GM23338 (cell line): Measurements from ENCODE around the gene RSRC1. TPM values are rescaled to one million over a fixed set of nuclear protein-coding genes. Genes with fewer than 3 reads are reported as not detected.

Experiments used
- ATAC-seq: fragments of 200-7000 bp; cut with Tn5 transposase; 3 replicates; pipeline ENCODE4 v1.9.1; 2020
- DNase-seq: peaks from one replicate; pipeline ENCODE4 v3.0.0-alpha.2; 2015; ENCODE audit warnings: low spot score
- H2AFZ ChIP-seq: fragments of 200-600 bp; sonication (generic); 2 replicates; pipeline ENCODE4 v1.8.0; 2016; ENCODE audit warnings: antibody characterized with exemption, mild to moderate bottlenecking, moderate library complexity
- H3F3A ChIP-seq: fragments of 200-600 bp; sonication (generic); replicated peaks from 2 replicates; pipeline ENCODE4 v1.8.0; 2017; ENCODE audit warnings: antibody characterized with exemption, mixed run types, low read depth
- H3K27ac ChIP-seq: fragments of 200-600 bp; sonication (generic); 2 replicates; pipeline ENCODE4 v1.6.1; 2016; ENCODE audit warnings: low read depth
- H3K27me3 ChIP-seq: fragments of 200-600 bp; sonication (generic); 2 replicates; pipeline ENCODE4 v1.8.0; 2016; ENCODE audit warnings: mild to moderate bottlenecking, mixed run types, moderate library complexity; ENCODE audit not compliant: insufficient read depth
- H3K36me3 ChIP-seq: fragments of 200-600 bp; sonication (generic); 2 replicates; pipeline ENCODE4 v1.8.0; 2016; ENCODE audit warnings: mild to moderate bottlenecking; ENCODE audit not compliant: insufficient read depth
- H3K4me1 ChIP-seq: fragments of 200-600 bp; sonication (generic); 2 replicates; pipeline ENCODE4 v1.8.0; 2016; ENCODE audit warnings: mild to moderate bottlenecking, moderate library complexity; ENCODE audit not compliant: insufficient read depth
- H3K4me2 ChIP-seq: fragments of 200-600 bp; sonication (generic); 2 replicates; pipeline ENCODE4 v1.7.1; 2017; ENCODE audit warnings: mixed run types
- H3K4me3 ChIP-seq: fragments of 200-600 bp; sonication (generic); 2 replicates; pipeline ENCODE4 v1.6.1; 2016; ENCODE audit warnings: mixed run types
- H3K79me2 ChIP-seq: fragments of 200-600 bp; sonication (generic); replicated peaks from 2 replicates; pipeline ENCODE4 v1.8.0; 2017; ENCODE audit warnings: mild to moderate bottlenecking; ENCODE audit not compliant: insufficient read depth
- H3K9me2 ChIP-seq: fragments of 200-600 bp; sonication (generic); 2 replicates; pipeline ENCODE4 v1.8.0; 2017; ENCODE audit not compliant: insufficient read depth
- H4K20me1 ChIP-seq: fragments of 200-600 bp; sonication (generic); replicated peaks from 2 replicates; pipeline ENCODE4 v1.8.0; 2017; ENCODE audit warnings: mild to moderate bottlenecking; ENCODE audit not compliant: insufficient read depth
- H3K27ac Mint-ChIP-seq: 2 replicates; pipeline ENCODE4 v1.8.0; 2020; ENCODE audit warnings: inconsistent platforms, mild to moderate bottlenecking, moderate library complexity, mixed read lengths
- H3K27me3 Mint-ChIP-seq: 3 replicates; pipeline ENCODE4 v1.8.0; 2022; ENCODE audit warnings: low read depth, mild to moderate bottlenecking, moderate library complexity, mixed read lengths, inconsistent platforms; ENCODE audit not compliant: insufficient read depth, poor library complexity
- H3K36me3 Mint-ChIP-seq: 3 replicates; pipeline ENCODE4 v1.8.0; 2021; ENCODE audit warnings: low read depth, mild to moderate bottlenecking, inconsistent platforms, moderate library complexity, mixed read lengths
- H3K4me1 Mint-ChIP-seq: 3 replicates; pipeline ENCODE4 v1.8.0; 2020; ENCODE audit warnings: mild to moderate bottlenecking, inconsistent platforms, mixed read lengths
- H3K4me3 Mint-ChIP-seq: 3 replicates; pipeline ENCODE4 v1.8.0; 2021; ENCODE audit warnings: moderate library complexity, mild to moderate bottlenecking, inconsistent platforms, mixed read lengths
- H3K9me3 Mint-ChIP-seq: 3 replicates; pipeline ENCODE4 v1.8.0; 2020; ENCODE audit warnings: moderate library complexity, mild to moderate bottlenecking, inconsistent platforms, mixed read lengths
- CREB1 ChIP-seq: fragments of 250-450 bp; sonication (Bioruptor Pico); IDR thresholded peaks from 2 replicates; pipeline ENCODE4 v1.5.0; 2020; ENCODE audit warnings: low read depth, mild to moderate bottlenecking, moderate library complexity
- EZH2 ChIP-seq: fragments of 200-600 bp; sonication (generic); IDR thresholded peaks from one replicate; pipeline ENCODE4 v1.8.0; 2017; ENCODE audit warnings: antibody characterized with exemption, mild to moderate bottlenecking, low read depth; ENCODE audit not compliant: unreplicated experiment
- JUNB ChIP-seq: IDR thresholded peaks from one replicate; pipeline ENCODE4 v1.6.1; 2016; ENCODE audit warnings: antibody characterized with exemption; ENCODE audit not compliant: unreplicated experiment
- POLR2AphosphoS5 ChIP-seq: IDR thresholded peaks from 2 replicates; pipeline ENCODE4 v1.6.1; 2016; ENCODE audit warnings: antibody characterized with exemption, low read depth
- ZNF114 ChIP-seq: fragments of 250-450 bp; sonication (Bioruptor Pico); IDR thresholded peaks from 2 replicates; pipeline ENCODE4 v1.5.0; 2020; ENCODE audit warnings: mild to moderate bottlenecking, moderate library complexity
- polyA plus RNA-seq: library from polyadenylated mRNA; unstranded; fragments of >200 nt; fragmentation: Nextera tagmentation; extraction: Ambion mirVana; gene quantifications from 2 replicates; pipeline ENCODE4 v1.2.1, GENCODE V29; 2016
- total RNA-seq: library from RNA; depleted of rRNA; stranded (reverse); fragments of >200 nt; shearing (Covaris generic); gene quantifications from 2 replicates; pipeline ENCODE4 v1.2.3, GENCODE V29; 2014
- TF ChIP-seq, protein P1 (sequence below): IDR thresholded peaks from 2 replicates; pipeline ENCODE4 v1.6.1; 2016; ENCODE audit warnings: antibody characterized with exemption
- TF ChIP-seq, protein P2 (sequence below): fragments of 250-450 bp; sonication (Bioruptor Pico); IDR thresholded peaks from 2 replicates; pipeline ENCODE4 v1.5.0; 2020; ENCODE audit warnings: mild to moderate bottlenecking, moderate library complexity
- TF ChIP-seq, protein P3 (sequence below): IDR thresholded peaks from one replicate; pipeline ENCODE4 v1.6.1; 2018; ENCODE audit warnings: antibody characterized with exemption; ENCODE audit not compliant: unreplicated experiment

The RSRC1 gene
- total and polyA plus RNA-seq, 2 experiments from 2014 or later = 32.5 to 76.8 TPM

DNA sequence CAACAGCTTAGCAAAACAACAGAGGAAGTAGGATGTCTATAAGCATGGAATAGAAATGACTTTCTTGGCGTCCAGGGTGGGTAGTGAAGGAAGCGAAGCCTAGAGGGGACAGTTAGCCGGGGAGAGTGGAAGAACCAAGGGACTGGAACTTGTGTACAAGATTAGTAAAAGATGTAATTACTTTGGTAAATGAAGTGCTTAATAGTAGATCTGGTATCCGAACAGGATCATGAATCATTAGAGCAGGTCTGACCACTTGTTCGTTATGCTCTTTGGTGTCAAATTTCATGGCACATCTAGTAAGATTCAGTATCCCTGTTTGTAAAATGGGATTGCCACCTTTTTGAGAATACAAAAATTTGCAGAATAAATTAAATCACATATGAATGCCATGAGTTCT, 348.6 kb downstream of the RSRC1 start (continued):
- no peak for TF ChIP-seq JUNB
- TF ChIP-seq, protein P1, sequence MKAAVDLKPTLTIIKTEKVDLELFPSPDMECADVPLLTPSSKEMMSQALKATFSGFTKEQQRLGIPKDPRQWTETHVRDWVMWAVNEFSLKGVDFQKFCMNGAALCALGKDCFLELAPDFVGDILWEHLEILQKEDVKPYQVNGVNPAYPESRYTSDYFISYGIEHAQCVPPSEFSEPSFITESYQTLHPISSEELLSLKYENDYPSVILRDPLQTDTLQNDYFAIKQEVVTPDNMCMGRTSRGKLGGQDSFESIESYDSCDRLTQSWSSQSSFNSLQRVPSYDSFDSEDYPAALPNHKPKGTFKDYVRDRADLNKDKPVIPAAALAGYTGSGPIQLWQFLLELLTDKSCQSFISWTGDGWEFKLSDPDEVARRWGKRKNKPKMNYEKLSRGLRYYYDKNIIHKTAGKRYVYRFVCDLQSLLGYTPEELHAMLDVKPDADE = no peak

DNA sequence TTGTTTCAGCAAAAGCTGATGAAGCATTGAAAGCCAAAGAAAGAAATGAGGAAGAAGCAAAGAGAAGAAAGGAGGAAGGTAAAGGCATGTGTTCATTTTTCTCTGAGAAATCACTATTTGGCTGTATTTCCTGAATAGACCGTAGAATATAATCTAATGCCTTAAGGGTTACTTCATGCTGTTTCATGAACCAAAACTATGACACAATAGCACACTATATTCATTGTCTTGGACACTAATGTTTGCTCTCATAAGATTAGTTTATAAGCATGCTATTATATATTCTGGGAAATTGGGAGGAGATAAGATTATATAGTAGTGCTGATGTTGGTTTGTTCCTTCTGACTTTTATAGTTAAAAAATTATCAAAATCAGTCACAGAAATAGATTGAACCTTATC, 351.0 kb downstream of the RSRC1 start:
- no peaks in the 10 kb centered on the region for H3K36me3 Mint-ChIP-seq
- H3K27me3 Mint-ChIP-seq = peaks cover 1% of the 10 kb centered on the region
- peaks cover 5% of the 10 kb centered on the region for H3K4me1 Mint-ChIP-seq
- no peaks in the 10 kb centered on the region for H3K36me3 ChIP-seq
- H3K27ac ChIP-seq = no peak overlapping the region
- no peak overlapping the region for H3K4me3 ChIP-seq
- H3K27me3 ChIP-seq = no peaks in the 10 kb centered on the region
- H3K79me2 ChIP-seq = no peaks in the 10 kb centered on the region
- no peaks in the 10 kb centered on the region for H3K9me3 Mint-ChIP-seq
- TF ChIP-seq ZNF114 (CRISPR knock-in tag) (no peak), POLR2AphosphoS5 (no peak), EZH2 (no peak)
- H3K9me2 ChIP-seq = no peaks in the 10 kb centered on the region
- no peaks in the 10 kb centered on the region for H3F3A ChIP-seq
- no peak overlapping the region for H3K27ac Mint-ChIP-seq
- no peak overlapping the region for H2AFZ ChIP-seq
- H3K4me3 Mint-ChIP-seq = no peak overlapping the region
- no peaks in the 10 kb centered on the region for H4K20me1 ChIP-seq
- no peak overlapping the region for H3K4me2 ChIP-seq
- no peak for ATAC-seq
- no peak for DNase-seq
- H3K4me1 ChIP-seq = no peaks in the 10 kb centered on the region

DNA sequence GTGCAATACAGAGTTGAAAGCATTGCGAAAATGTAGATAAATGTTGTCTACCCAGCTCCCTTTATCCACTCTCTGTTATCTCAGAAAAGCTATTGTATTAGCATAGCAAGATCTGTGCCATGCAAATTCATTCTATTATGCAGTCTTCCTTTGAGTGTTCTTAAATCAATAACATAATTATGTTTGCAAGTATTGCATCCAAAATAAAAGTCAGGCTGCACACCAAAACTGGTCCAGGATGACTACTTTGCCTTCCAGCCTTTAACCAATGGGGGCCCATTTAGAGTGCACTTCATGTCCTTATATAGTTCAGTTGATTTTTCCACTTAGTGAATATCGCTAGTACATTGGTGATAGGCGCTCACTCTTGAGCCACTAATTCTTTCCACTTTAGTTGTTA, 353.7 kb downstream of the RSRC1 start:
- Mint-ChIP-seq H3K36me3 (no peaks in the 10 kb centered on the region), H3K27me3 (peaks cover 1% of the 10 kb centered on the region), H3K9me3 (no peaks in the 10 kb centered on the region), H3K4me3 (no peak overlapping the region), H3K27ac (no peak overlapping the region), H3K4me1 (peaks cover 1% of the 10 kb centered on the region; the same call in 2 of the 3 replicates)
- H3K9me2 ChIP-seq = no peaks in the 10 kb centered on the region
- no peak for DNase-seq
- H2AFZ ChIP-seq = no peak overlapping the region
- no peaks in the 10 kb centered on the region for H3K79me2 ChIP-seq
- no peak overlapping the region for H3K4me2 ChIP-seq
- H3K4me3 ChIP-seq = no peak overlapping the region
- H4K20me1 ChIP-seq = no peaks in the 10 kb centered on the region
- H3K4me1 ChIP-seq = no peaks in the 10 kb centered on the region
- ATAC-seq = no peak
- no peaks in the 10 kb centered on the region for H3F3A ChIP-seq
- H3K27me3 ChIP-seq = no peaks in the 10 kb centered on the region
- H3K27ac ChIP-seq = no peak overlapping the region
- no peaks in the 10 kb centered on the region for H3K36me3 ChIP-seq
- TF ChIP-seq EZH2 (no peak), ZNF114 (CRISPR knock-in tag) (no peak), CREB1 (CRISPR knock-in tag) (no peak), POLR2AphosphoS5 (no peak)
- TF ChIP-seq, protein P2, sequence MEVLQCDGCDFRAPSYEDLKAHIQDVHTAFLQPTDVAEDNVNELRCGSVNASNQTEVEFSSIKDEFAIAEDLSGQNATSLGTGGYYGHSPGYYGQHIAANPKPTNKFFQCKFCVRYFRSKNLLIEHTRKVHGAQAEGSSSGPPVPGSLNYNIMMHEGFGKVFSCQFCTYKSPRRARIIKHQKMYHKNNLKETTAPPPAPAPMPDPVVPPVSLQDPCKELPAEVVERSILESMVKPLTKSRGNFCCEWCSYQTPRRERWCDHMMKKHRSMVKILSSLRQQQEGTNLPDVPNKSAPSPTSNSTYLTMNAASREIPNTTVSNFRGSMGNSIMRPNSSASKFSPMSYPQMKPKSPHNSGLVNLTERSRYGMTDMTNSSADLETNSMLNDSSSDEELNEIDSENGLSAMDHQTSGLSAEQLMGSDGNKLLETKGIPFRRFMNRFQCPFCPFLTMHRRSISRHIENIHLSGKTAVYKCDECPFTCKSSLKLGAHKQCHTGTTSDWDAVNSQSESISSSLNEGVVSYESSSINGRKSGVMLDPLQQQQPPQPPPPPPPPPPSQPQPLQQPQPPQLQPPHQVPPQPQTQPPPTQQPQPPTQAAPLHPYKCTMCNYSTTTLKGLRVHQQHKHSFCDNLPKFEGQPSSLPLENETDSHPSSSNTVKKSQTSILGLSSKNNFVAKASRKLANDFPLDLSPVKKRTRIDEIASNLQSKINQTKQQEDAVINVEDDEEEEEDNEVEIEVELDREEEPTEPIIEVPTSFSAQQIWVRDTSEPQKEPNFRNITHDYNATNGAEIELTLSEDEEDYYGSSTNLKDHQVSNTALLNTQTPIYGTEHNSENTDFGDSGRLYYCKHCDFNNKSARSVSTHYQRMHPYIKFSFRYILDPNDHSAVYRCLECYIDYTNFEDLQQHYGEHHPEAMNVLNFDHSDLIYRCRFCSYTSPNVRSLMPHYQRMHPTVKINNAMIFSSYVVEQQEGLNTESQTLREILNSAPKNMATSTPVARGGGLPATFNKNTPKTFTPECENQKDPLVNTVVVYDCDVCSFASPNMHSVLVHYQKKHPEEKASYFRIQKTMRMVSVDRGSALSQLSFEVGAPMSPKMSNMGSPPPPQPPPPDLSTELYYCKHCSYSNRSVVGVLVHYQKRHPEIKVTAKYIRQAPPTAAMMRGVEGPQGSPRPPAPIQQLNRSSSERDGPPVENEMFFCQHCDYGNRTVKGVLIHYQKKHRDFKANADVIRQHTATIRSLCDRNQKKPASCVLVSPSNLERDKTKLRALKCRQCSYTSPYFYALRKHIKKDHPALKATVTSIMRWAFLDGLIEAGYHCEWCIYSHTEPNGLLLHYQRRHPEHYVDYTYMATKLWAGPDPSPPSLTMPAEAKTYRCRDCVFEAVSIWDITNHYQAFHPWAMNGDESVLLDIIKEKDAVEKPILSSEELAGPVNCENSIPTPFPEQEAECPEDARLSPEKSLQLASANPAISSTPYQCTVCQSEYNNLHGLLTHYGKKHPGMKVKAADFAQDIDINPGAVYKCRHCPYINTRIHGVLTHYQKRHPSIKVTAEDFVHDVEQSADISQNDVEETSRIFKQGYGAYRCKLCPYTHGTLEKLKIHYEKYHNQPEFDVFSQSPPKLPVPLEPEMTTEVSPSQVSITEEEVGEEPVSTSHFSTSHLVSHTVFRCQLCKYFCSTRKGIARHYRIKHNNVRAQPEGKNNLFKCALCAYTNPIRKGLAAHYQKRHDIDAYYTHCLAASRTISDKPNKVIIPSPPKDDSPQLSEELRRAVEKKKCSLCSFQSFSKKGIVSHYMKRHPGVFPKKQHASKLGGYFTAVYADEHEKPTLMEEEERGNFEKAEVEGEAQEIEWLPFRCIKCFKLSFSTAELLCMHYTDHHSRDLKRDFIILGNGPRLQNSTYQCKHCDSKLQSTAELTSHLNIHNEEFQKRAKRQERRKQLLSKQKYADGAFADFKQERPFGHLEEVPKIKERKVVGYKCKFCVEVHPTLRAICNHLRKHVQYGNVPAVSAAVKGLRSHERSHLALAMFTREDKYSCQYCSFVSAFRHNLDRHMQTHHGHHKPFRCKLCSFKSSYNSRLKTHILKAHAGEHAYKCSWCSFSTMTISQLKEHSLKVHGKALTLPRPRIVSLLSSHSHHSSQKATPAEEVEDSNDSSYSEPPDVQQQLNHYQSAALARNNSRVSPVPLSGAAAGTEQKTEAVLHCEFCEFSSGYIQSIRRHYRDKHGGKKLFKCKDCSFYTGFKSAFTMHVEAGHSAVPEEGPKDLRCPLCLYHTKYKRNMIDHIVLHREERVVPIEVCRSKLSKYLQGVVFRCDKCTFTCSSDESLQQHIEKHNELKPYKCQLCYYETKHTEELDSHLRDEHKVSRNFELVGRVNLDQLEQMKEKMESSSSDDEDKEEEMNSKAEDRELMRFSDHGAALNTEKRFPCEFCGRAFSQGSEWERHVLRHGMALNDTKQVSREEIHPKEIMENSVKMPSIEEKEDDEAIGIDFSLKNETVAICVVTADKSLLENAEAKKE (CRISPR knock-in tag) = no peak
- TF ChIP-seq, protein P3, sequence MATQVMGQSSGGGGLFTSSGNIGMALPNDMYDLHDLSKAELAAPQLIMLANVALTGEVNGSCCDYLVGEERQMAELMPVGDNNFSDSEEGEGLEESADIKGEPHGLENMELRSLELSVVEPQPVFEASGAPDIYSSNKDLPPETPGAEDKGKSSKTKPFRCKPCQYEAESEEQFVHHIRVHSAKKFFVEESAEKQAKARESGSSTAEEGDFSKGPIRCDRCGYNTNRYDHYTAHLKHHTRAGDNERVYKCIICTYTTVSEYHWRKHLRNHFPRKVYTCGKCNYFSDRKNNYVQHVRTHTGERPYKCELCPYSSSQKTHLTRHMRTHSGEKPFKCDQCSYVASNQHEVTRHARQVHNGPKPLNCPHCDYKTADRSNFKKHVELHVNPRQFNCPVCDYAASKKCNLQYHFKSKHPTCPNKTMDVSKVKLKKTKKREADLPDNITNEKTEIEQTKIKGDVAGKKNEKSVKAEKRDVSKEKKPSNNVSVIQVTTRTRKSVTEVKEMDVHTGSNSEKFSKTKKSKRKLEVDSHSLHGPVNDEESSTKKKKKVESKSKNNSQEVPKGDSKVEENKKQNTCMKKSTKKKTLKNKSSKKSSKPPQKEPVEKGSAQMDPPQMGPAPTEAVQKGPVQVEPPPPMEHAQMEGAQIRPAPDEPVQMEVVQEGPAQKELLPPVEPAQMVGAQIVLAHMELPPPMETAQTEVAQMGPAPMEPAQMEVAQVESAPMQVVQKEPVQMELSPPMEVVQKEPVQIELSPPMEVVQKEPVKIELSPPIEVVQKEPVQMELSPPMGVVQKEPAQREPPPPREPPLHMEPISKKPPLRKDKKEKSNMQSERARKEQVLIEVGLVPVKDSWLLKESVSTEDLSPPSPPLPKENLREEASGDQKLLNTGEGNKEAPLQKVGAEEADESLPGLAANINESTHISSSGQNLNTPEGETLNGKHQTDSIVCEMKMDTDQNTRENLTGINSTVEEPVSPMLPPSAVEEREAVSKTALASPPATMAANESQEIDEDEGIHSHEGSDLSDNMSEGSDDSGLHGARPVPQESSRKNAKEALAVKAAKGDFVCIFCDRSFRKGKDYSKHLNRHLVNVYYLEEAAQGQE = no peak
- TF ChIP-seq, protein P1 = no peak
